ENCODE measurements around the gene FPGS. TPM values are rescaled to one million over a fixed set of nuclear protein-coding genes. Genes with fewer than 3 reads are reported as not detected.

FPGS gene
- polyA plus RNA-seq, 3 donors: 21.3 to 28.5 (median 25.2) TPM

Small RNA genes lying within 50 kb of the gene (small RNA-seq; reads per million reads assigned to genes)
- gene RF00019 (ENCODE audit: insufficient read length, low read depth): not detected
- not detected for gene RNA5SP296 (ENCODE audit: insufficient read length, low read depth)

Other genes with a start within 250 kb of the FPGS start
- gene STXBP1, start 190.6 kb upstream of the FPGS start, polyA plus RNA-seq: under 1 TPM in 2 of 3 donors, not detected in 1; 0.27 to 0.59 TPM
- gene CFAP157, start 95.9 kb upstream of the FPGS start, polyA plus RNA-seq: under 1 TPM in 2 of 3 donors, not detected in 1; 0.06 to 0.09 TPM
- 10 to 100 TPM in 2 of 3 donors, 1 to 10 TPM in 1; 6.9 to 19.9 (median 19.5) TPM for gene PTRH1, start 87.2 kb upstream of the FPGS start, polyA plus RNA-seq
- gene TTC16, start 86.8 kb upstream of the FPGS start, polyA plus RNA-seq: under 1 TPM in 1 of 3 donors, not detected in 2; 0.04 TPM
- gene TOR2A, start 67.6 kb upstream of the FPGS start, polyA plus RNA-seq: 10 to 100 TPM; 57.4 to 63.8 (median 60.0) TPM
- 10 to 100 TPM; 11.5 to 47.3 (median 20.5) TPM for gene SH2D3C, start 24.2 kb upstream of the FPGS start, polyA plus RNA-seq
- 100 to 1,000 TPM in 1 of 3 donors, 10 to 100 TPM in 2; 24.9 to 139 (median 26.4) TPM for gene CDK9, start 16.8 kb upstream of the FPGS start, polyA plus RNA-seq
- gene ENG, start 51.8 kb downstream of the FPGS start, polyA plus RNA-seq: 10 to 100 TPM; 15.7 to 26.0 (median 17.9) TPM
- 1 to 10 TPM in 1 of 3 donors, not detected in 2; 3.5 TPM for gene AK1, start 74.8 kb downstream of the FPGS start, polyA plus RNA-seq
- gene ST6GALNAC6, start 96.7 kb downstream of the FPGS start, polyA plus RNA-seq: 10 to 100 TPM in 2 of 3 donors, 1 to 10 TPM in 1; 8.2 to 14.4 (median 12.0) TPM
- gene ST6GALNAC4, start 114.2 kb downstream of the FPGS start, polyA plus RNA-seq: 10 to 100 TPM in 2 of 3 donors, 1 to 10 TPM in 1; 8.9 to 14.0 (median 10.3) TPM
- under 1 TPM; 0.31 to 0.57 (median 0.39) TPM for gene PIP5KL1, start 127.9 kb downstream of the FPGS start, polyA plus RNA-seq
- gene DPM2, start 135.0 kb downstream of the FPGS start, polyA plus RNA-seq: 10 to 100 TPM; 22.4 to 28.7 (median 25.4) TPM
- gene EEIG1, start 178.1 kb downstream of the FPGS start, polyA plus RNA-seq: 1 to 10 TPM in 2 of 3 donors, under 1 TPM in 1; 0.86 to 2.3 (median 2.1) TPM

All from CD14-positive monocyte (primary cell).